KOPT-K1 (cell line): ENCODE measurements around the gene IFT88.

Experiments
- H3K27ac ChIP-seq: fragments of 200-600 bp; sonication (generic); 2 replicates; pipeline ENCODE4 v1.5.1; 2016; ENCODE audit warnings: antibody characterized with exemption, mild to moderate bottlenecking, low read depth, low read length; ENCODE audit not compliant: poor library complexity, severe bottlenecking
- H3K36me3 ChIP-seq: fragments of 200-600 bp; sonication (generic); 2 replicates; pipeline ENCODE4 v1.5.1; 2017; ENCODE audit warnings: antibody characterized with exemption, mild to moderate bottlenecking, low read length, moderate library complexity; ENCODE audit not compliant: insufficient read depth
- H3K9me3 ChIP-seq: fragments of 200-600 bp; sonication (generic); 2 replicates; pipeline ENCODE4 v1.5.1; 2017; ENCODE audit warnings: antibody characterized with exemption, low read length, mild to moderate bottlenecking; ENCODE audit not compliant: insufficient read depth, poor library complexity, severe bottlenecking

IFT88 gene

DNA sequence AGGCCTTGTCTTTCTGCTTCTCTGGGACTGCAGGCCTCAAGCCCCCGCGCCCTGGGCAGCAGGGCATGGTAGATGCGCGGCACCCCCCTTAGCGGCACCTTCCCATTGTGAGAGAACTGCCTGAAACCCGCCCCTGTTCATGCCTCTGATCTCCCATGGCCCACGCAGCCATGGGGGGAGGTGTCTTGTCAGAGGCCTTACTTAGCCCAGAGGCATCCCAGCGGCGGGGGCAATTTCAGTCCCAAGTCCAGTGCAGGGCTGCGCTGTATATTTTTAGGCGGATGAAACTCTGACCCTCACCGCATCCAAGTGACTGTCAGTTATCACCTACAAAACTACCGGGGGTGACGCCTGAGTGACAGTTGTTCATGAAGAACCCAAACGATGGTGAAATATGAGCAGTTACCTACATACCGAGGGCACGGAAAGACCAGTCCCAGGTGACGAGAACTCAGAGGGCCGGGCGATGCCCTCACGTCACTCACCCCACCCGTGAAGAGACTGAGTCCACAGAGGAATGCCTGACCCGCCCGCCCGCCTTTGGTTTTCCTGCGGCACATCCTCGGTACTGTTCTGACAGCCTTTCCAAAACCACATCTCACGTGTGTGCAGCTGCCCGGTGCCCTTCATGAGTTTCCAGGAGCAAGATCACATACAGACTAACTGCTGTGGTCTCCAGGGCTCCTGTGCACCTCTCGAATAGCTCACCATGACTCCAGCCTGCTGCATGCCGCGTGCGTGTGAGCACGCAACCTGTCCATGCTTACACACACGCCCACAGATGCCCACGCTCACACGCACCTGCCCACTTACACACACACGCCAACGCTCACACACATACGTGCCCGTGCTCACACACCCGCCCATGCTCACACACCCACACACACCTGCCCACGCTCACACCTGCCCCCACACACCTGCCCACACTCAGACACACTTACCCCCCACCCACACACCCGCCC lies 150.9 kb downstream of the IFT88 start:
- no peaks in the 10 kb centered on the region for H3K36me3 ChIP-seq
- no peak overlapping the region for H3K27ac ChIP-seq
- H3K9me3 ChIP-seq: no peaks in the 10 kb centered on the region

DNA sequence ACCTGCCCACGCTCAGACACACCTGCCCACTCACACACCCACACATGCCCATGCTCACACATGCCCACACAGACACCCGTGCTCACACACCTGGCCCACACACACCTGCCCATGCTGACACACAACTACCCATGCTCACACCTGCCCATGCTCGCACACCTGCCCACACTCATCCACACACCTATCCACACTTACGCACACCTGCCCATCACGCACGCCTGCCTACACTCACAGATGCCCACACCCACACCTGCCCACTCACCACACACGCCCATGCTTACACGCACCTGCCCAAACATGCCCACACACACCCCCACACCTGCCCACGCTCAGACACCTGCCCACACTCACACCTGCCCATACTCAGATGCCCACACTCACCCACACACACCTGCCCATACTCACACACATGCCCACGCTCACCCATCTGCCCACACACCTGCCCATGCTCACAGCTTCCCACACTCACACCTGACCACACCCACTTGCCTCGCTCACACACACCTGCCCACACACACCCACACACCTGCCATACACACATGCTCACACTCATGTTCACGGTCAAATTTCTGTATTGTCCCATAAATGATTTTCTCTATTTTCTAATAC lies 152.1 kb downstream of the IFT88 start:
- no peaks in the 10 kb centered on the region for H3K36me3 ChIP-seq
- H3K9me3 ChIP-seq: no peaks in the 10 kb centered on the region
- H3K27ac ChIP-seq: no peak overlapping the region

DNA sequence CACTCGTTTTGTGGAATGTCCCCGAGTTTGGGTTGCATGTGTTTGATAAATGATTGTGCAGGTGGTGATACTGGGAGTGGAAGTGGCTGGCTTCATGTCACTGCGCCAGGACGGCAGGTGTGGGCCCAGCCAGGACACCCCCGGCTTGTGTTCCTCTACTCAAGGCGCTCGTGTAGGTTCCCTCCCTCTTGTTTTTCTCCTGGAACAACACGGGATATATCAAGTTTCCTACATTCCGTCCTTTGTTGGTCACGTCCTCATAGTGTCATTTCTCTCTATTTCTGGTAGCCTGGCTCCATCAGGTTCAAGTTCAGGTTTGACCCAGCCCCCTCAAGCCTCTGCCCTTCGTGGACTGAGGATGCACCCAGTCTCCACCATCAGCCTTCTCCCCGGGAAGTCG lies 152.8 kb downstream of the IFT88 start:
- Histone ChIP-seq H3K27ac (no peak overlapping the region), H3K9me3 (no peaks in the 10 kb centered on the region), H3K36me3 (no peaks in the 10 kb centered on the region)

DNA sequence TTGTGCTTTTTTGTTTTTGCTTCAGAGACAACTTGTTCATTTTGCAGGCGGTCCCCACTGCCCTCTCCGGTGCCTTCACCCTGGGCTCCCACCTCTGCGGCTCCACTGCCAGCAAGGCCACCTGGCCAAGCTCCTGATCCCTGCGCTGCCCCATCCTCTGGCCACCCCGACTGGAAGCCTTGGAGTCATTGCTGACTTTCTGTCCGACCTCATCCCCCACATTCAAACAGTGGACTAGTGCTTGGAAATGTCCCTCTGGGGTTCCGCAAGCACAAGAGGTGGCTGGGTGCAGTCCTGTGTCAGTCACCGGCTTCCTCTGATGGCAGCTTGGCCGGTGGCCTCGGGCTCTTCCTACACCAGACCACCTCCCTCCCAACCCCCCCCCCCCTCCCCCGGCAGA lies 153.5 kb downstream of the IFT88 start:
- Histone ChIP-seq H3K36me3 (no peaks in the 10 kb centered on the region), H3K9me3 (no peaks in the 10 kb centered on the region), H3K27ac (no peak overlapping the region)

DNA sequence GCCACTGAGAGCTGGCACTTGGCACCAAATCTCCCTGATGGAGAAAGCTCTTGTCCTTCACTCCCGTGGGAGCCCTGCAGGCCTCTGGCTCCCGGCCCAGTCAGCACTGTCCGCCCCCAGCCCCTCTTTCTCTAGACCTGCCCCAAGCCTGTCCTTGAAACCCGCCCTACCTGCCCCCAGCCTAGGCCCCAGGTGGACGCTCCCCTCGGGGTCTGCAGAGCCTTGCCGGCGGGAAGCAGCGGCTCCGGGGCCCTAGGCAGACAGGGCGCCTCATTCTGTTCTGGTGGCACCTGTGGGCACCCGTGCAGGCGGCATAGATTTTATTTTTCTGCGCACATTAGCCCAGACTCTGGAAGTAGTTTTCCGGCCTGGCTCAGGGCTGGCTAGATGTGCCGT lies 154.1 kb downstream of the IFT88 start:
- H3K9me3 ChIP-seq: no peaks in the 10 kb centered on the region
- H3K27ac ChIP-seq: no peak overlapping the region
- no peaks in the 10 kb centered on the region for H3K36me3 ChIP-seq

DNA sequence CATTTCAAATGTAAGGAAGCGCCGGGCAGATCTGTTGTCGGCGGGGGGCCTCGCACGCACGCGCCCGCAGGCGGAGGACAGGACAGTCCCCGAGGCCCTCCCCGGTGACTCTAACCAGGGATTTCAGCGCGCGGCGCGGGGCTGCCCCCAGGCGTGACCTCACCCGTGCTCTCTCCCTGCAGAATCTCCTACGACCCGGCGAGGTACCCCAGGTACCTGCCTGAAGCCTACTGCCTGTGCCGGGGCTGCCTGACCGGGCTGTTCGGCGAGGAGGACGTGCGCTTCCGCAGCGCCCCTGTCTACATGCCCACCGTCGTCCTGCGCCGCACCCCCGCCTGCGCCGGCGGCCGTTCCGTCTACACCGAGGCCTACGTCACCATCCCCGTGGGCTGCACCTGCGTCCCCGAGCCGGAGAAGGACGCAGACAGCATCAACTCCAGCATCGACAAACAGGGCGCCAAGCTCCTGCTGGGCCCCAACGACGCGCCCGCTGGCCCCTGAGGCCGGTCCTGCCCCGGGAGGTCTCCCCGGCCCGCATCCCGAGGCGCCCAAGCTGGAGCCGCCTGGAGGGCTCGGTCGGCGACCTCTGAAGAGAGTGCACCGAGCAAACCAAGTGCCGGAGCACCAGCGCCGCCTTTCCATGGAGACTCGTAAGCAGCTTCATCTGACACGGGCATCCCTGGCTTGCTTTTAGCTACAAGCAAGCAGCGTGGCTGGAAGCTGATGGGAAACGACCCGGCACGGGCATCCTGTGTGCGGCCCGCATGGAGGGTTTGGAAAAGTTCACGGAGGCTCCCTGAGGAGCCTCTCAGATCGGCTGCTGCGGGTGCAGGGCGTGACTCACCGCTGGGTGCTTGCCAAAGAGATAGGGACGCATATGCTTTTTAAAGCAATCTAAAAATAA lies 154.7 kb downstream of the IFT88 start:
- H3K36me3 ChIP-seq: no peaks in the 10 kb centered on the region
- H3K9me3 ChIP-seq: no peaks in the 10 kb centered on the region
- H3K27ac ChIP-seq: no peak overlapping the region

DNA sequence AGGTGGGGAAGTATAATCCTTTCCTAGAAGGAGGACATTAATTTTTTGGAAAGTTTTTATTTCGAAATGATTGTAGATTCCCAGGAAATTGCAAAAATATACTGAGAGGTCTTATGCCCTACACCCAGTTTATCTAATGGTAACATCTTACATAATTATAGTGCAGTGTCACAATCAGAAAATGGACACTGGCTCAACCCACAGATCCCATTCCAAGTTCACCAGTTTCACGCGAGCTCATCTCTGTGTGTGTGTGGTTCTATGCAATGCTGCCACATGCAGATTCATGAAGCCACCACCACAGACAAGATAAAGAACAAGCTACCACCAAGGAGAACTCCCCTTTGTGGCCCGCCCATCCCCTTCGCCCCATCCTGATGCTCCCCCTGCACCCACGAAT lies 160.9 kb downstream of the IFT88 start:
- Histone ChIP-seq H3K36me3 (no peaks in the 10 kb centered on the region; the same call in 1 of the 2 replicates), H3K27ac (no peak overlapping the region), H3K9me3 (no peaks in the 10 kb centered on the region)

DNA sequence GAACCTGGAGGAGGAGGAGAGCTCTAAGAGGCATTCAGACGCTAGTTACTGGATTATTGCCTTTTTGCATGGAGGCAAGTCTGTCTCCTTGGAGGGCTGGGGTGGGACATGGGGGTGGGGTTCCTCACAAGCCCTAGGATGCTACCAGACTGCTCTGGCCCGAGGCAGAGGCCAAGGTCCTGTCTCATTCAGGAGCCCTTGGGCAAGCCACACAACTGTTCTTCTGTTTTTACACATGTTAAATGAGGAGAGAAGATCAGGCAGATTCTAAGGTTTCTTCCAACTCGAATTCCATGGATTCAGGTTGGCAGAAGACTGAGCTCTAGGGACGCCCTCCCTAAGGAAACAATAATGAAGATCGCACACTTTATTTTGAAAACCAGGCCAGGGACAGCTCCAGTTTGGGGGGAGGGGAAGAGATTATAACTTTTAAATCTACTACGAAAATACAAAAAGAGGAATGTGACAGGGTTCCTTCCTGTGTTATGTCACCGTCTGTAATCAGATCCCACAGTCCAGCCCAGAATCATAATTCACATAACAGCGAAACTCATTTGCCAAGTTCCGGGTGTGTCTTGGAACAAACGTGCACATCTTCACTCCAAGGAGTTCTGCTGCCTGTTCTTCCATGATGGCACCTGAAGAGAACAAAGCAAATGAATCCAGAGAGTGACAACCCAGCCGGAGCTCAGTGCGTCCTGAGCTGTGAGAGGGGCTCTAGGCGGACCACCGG lies 161.8 kb downstream of the IFT88 start:
- Histone ChIP-seq H3K36me3 (no peaks in the 10 kb centered on the region; the same call in 1 of the 2 replicates), H3K9me3 (no peaks in the 10 kb centered on the region), H3K27ac (no peak overlapping the region)

DNA sequence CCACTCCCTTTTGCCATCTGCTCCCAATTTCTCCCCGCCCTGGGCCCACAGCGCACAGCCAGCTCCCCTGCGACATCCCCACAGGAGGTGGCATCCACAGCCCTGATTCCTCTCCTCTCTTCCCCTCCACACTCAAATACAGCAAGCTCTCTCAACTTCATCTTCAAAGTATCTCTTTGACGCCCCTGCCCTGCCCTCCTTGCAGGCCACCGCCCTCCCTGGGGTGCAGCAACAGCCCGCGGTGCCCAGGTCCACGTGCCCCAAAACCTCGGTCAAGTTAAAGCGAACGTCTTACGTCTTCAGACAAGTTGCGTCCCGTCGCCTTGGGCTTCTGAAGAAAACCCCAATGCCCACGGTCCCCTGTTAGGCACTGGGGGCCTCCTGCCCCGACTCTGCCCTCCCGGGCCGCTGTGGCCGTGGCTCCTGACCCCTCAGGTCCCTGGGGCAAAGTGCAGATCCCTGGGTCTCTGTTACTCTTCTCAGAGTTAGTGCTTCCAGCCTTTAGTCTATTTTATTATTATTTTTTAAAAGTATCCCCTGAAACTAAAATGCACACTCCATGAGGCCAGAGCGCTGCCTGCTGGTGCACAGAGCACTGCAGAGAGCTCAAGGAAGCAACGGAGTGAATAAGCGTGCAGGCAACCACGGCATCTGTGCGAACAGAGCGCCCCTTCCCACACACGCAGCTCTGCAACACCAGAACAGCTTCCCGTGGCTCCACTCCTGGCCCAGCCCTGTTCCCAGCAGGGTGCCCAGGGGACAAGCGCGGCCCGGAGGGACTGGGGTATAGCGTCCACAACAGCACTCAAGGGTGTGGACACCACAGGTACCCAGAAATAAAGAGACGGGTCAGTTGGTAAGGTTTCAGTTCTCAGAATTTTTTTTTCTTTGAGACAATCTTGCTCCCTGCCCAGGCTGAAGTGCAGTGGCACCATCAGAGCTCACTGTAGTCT lies 163.0 kb downstream of the IFT88 start:
- no peak overlapping the region for H3K27ac ChIP-seq
- no peaks in the 10 kb centered on the region for H3K9me3 ChIP-seq
- H3K36me3 ChIP-seq: no peaks in the 10 kb centered on the region; the same call in 1 of the 2 replicates

DNA sequence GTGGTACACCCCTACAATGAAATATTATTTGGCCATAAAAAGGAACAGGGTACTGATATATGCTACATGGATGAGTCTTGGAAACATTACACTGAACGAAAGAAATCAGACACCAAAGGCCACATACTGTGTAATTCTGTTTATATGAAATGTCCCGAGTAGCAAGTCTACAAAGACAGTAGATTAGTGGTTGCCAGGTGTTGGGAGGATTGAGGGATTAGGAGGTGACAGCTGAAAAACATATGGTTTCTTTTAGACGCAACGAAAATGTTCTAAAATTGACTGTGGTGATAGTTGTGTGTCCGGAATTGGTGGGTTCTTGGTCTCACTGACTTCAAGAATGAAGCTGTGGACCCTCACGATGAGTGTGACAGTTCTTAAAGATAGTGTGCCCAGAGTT lies 171.7 kb downstream of the IFT88 start:
- Histone ChIP-seq H3K27ac (no peak overlapping the region), H3K36me3 (no peaks in the 10 kb centered on the region; the same call in 1 of the 2 replicates), H3K9me3 (peaks cover 8% of the 10 kb centered on the region)

DNA sequence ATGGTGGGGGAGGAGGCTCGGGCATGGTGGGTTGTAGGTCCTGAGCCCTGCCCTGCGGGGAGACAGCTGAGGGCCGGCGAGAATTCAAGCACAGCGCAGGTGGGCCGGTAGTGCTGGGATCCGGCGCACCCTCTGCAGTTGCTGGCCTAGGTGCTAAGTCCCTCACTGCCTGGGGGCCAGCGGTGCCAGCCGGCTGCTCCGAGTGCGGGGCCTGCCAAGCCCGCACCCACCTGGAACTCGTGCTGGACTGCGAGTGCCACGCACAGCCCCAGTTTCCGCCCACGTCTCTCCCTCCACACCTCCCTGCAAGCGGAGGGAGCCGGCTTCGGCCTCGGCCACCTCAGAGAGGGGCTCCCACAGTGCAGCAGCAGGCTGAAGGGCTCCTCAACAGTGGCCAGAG lies 173.1 kb downstream of the IFT88 start:
- no peak overlapping the region for H3K27ac ChIP-seq
- peaks cover 8% of the 10 kb centered on the region for H3K9me3 ChIP-seq
- H3K36me3 ChIP-seq: no peaks in the 10 kb centered on the region; the same call in 1 of the 2 replicates
